IMR-90 (cell line): Measurements from ENCODE around the gene POU6F1. TPM values are rescaled to one million over a fixed set of nuclear protein-coding genes. Genes with fewer than 3 reads are reported as not detected.

Source experiments
- ATAC-seq: fragments of 200-7000 bp; cut with Tn5 transposase; 2 replicates; pipeline ENCODE4 v1.9.1; 2020; ENCODE audit warnings: low read depth, mild to moderate bottlenecking, moderate library complexity
- BruUV-seq: library from RNA; stranded (reverse); fragments of 400-500 nt; replicated peaks from 2 replicates; lab custom pipeline; 2021; lab: Mats Ljungman, UMichigan
- CTCF ChIA-PET: fragments of 300-600 bp; formaldehyde crosslinking; extraction: SDS; loops from one replicate; lab custom pipeline; 2021; ENCODE audit warnings: antibody characterized with exemption; lab: Yijun Ruan, JAX
- POLR2A ChIA-PET: fragments of 300-600 bp; sonication (Branson Sonifier 250); formaldehyde crosslinking; loops from one replicate; lab custom pipeline; 2022; ENCODE audit warnings: antibody characterized with exemption; ENCODE audit not compliant: unreplicated experiment; lab: Charles Lee
- DNase-seq: peaks from one replicate; pipeline ENCODE4 v3.0.0; 2013
- H2AFZ ChIP-seq: replicated peaks from 2 replicates; pipeline ENCODE3; 2013; ENCODE audit warnings: low read length, mild to moderate bottlenecking; ENCODE audit not compliant: poor library complexity
- H2AK5ac ChIP-seq: 2 replicates; pipeline ENCODE4 v1.6.1; 2013; ENCODE audit warnings: low read depth, low read length, inconsistent platforms
- H2AK9ac ChIP-seq: replicated peaks from 2 replicates; pipeline ENCODE3; 2013; ENCODE audit warnings: mild to moderate bottlenecking, low read depth, low read length, moderate library complexity; ENCODE audit not compliant: poor library complexity
- H2BK120ac ChIP-seq: 2 replicates; pipeline ENCODE4 v1.6.1; 2013; ENCODE audit warnings: low read depth, low read length, inconsistent platforms
- H2BK15ac ChIP-seq: 3 replicates; pipeline ENCODE4 v1.6.1; 2013; ENCODE audit warnings: low read depth, low read length, inconsistent platforms
- H2BK20ac ChIP-seq: 2 replicates; pipeline ENCODE4 v1.6.1; 2013; ENCODE audit warnings: low read depth, mild to moderate bottlenecking, inconsistent platforms, low read length, moderate library complexity
- H2BK5ac ChIP-seq: 2 replicates; pipeline ENCODE4 v1.6.1; 2013; ENCODE audit warnings: mild to moderate bottlenecking, low read depth, low read length, inconsistent platforms; ENCODE audit not compliant: poor library complexity, severe bottlenecking
- H3K14ac ChIP-seq: replicated peaks from 2 replicates; pipeline ENCODE4 v1.6.1; 2013; ENCODE audit warnings: low read depth, low read length, inconsistent platforms
- H3K18ac ChIP-seq: 2 replicates; pipeline ENCODE4 v1.6.1; 2013; ENCODE audit warnings: low read depth, low read length, control low read depth
- H3K23ac ChIP-seq: 2 replicates; pipeline ENCODE4 v1.6.1; 2013; ENCODE audit warnings: low read depth, low read length, inconsistent platforms
- H3K27ac ChIP-seq: 2 replicates; pipeline ENCODE4 v1.5.1; 2013; ENCODE audit warnings: mild to moderate bottlenecking, control low read depth, low read length; ENCODE audit not compliant: insufficient read depth
- H3K27me3 ChIP-seq: 2 replicates; pipeline ENCODE4 v1.6.1; 2013; ENCODE audit warnings: low read length; ENCODE audit not compliant: control insufficient read depth, insufficient read depth
- H3K36me3 ChIP-seq: 2 replicates; pipeline ENCODE4 v1.6.1; 2013; ENCODE audit warnings: low read length, mixed read lengths; ENCODE audit not compliant: control insufficient read depth, insufficient read depth
- H3K4ac ChIP-seq: 2 replicates; pipeline ENCODE4 v1.6.1; 2013; ENCODE audit warnings: low read depth, low read length, inconsistent platforms
- H3K4me1 ChIP-seq: 2 replicates; pipeline ENCODE4 v1.6.1; 2013; ENCODE audit warnings: low read length, mixed read lengths; ENCODE audit not compliant: control insufficient read depth, insufficient read depth
- H3K4me2 ChIP-seq: 2 replicates; pipeline ENCODE4 v1.6.1; 2013; ENCODE audit warnings: low read depth, mild to moderate bottlenecking, control low read depth, low read length, moderate library complexity
- H3K4me3 ChIP-seq: 2 replicates; pipeline ENCODE4 v1.5.1; 2013; ENCODE audit warnings: low read depth, mild to moderate bottlenecking, control low read depth, low read length, moderate library complexity; ENCODE audit not compliant: insufficient read depth
- H3K56ac ChIP-seq: 2 replicates; pipeline ENCODE4 v1.6.1; 2013; ENCODE audit warnings: low read length, inconsistent platforms; ENCODE audit not compliant: insufficient read depth; ENCODE audit errors: extremely low read depth
- H3K79me1 ChIP-seq, 2 experiments: 2 replicates each; pipeline ENCODE4 v1.6.1; 2013; ENCODE audit warnings: low read length in 2 of 2, inconsistent platforms in 1 of 2, low read depth in 1 of 2
- H3K9ac ChIP-seq: 2 replicates; pipeline ENCODE4 v1.6.1; 2013; ENCODE audit warnings: low read depth, low read length, control low read depth
- H3K9me1 ChIP-seq: 2 replicates; pipeline ENCODE4 v1.6.1; 2013; ENCODE audit warnings: low read length, inconsistent platforms; ENCODE audit not compliant: insufficient read depth
- H3K9me3 ChIP-seq: 2 replicates; pipeline ENCODE4 v1.6.1; 2013; ENCODE audit warnings: low read length; ENCODE audit not compliant: control insufficient read depth, insufficient read depth
- H4K20me1 ChIP-seq: 2 replicates; pipeline ENCODE4 v1.6.1; 2013; ENCODE audit warnings: low read length, inconsistent platforms; ENCODE audit not compliant: insufficient read depth
- H4K5ac ChIP-seq: 2 replicates; pipeline ENCODE4 v1.6.1; 2013; ENCODE audit warnings: mild to moderate bottlenecking, low read depth, low read length, control low read depth
- H4K8ac ChIP-seq, 2 experiments: 2 replicates each; pipeline ENCODE4 v1.6.1; 2013; ENCODE audit warnings: low read depth in 2 of 2, low read length in 2 of 2, control low read depth in 1 of 2, inconsistent platforms in 1 of 2
- H4K91ac ChIP-seq: 2 replicates; pipeline ENCODE4 v1.6.1; 2013; ENCODE audit warnings: low read depth, low read length, inconsistent platforms; ENCODE audit not compliant: insufficient read depth
- CEBPB ChIP-seq: IDR thresholded peaks from 2 replicates; pipeline ENCODE4 v1.6.1; 2012; ENCODE audit warnings: low read depth, low read length, improper control_type of control experiment
- CHD1 ChIP-seq: IDR thresholded peaks from 2 replicates; pipeline ENCODE4 v1.6.1; 2012; ENCODE audit warnings: low read depth, low read length, improper control_type of control experiment
- CTCF ChIP-seq: conservative IDR thresholded peaks from 2 replicates; pipeline ENCODE4 v1.5.1; 2012; ENCODE audit warnings: mild to moderate bottlenecking, low read depth, low read length, improper control_type of control experiment
- FOS ChIP-seq: fragments of 150-350 bp; IDR thresholded peaks from 2 replicates; pipeline ENCODE4 v1.6.1; 2016; ENCODE audit warnings: low read depth, low read length
- MAZ ChIP-seq: IDR thresholded peaks from 2 replicates; pipeline ENCODE4 v1.6.1; 2012; ENCODE audit warnings: low read depth, mild to moderate bottlenecking, low read length, improper control_type of control experiment, moderate library complexity, borderline replicate concordance
- MXI1 ChIP-seq: IDR thresholded peaks from 2 replicates; pipeline ENCODE4 v1.6.1; 2012; ENCODE audit warnings: low read depth, mild to moderate bottlenecking, low read length, moderate library complexity, borderline replicate concordance
- RAD21 ChIP-seq: IDR thresholded peaks from 2 replicates; pipeline ENCODE4 v1.6.1; 2012; ENCODE audit warnings: low read length, improper control_type of control experiment
- RCOR1 ChIP-seq: IDR thresholded peaks from 2 replicates; pipeline ENCODE4 v1.6.1; 2012; ENCODE audit warnings: mild to moderate bottlenecking, low read length, improper control_type of control experiment; ENCODE audit not compliant: insufficient replicate concordance
- USF2 ChIP-seq: fragments of 150-350 bp; IDR thresholded peaks from 2 replicates; pipeline ENCODE4 v1.6.1; 2017; ENCODE audit warnings: mild to moderate bottlenecking, antibody characterized with exemption, low read length, low read depth
- WGBS, 2 experiments: methylation state at CpG; one replicate each; pipeline versions ENCODE4 v1.1.5 to v1.1.7; 2013; ENCODE audit warnings: missing lambda C conversion rate in 2 of 2; ENCODE audit not compliant: insufficient read length in 1 of 2; ENCODE audit errors: extremely low coverage in 2 of 2; 5-methylcytosine and 5-hydroxymethylcytosine counted together
- dilution Hi-C: fragments of 300-500 bp; cut with HindIII; formaldehyde crosslinking; loops from one replicate; pipeline ENCODE4 v1.14.3; 2018; ENCODE audit warnings: low sequenced_read_pairs; ENCODE audit not compliant: unreplicated experiment
- in situ Hi-C: fragments of 300-500 bp; cut with MboI; formaldehyde crosslinking; loops from 3 replicates; pipeline ENCODE4 v1.14.3; 2019; ENCODE audit warnings: low sequenced_read_pairs, inconsistent platforms, mixed read lengths
- intact Hi-C: fragments of 100-400 bp; cut with micrococcal nuclease; formaldehyde crosslinking; loops from 2 replicates; pipeline ENCODE4 v1.10.0; 2022
- polyA plus RNA-seq, 3 experiments: library from polyadenylated mRNA; depleted of rRNA; stranded (reverse); fragments of >200 nt; gene quantifications; 2 replicates each; pipeline ENCODE4 v1.2.3, GENCODE V29; 2012; ENCODE audit warnings: low replicate concordance in 1 of 3
- total RNA-seq: library from RNA; depleted of rRNA; stranded (reverse); fragments of >200 nt; gene quantifications from 2 replicates; pipeline ENCODE4 v1.2.3, GENCODE V29; 2012

The POU6F1 gene
- total and polyA plus RNA-seq, 2 of the 4 experiments (the other 2 are of a cell fraction): 0.90 to 3.6 TPM

GRCh38 chr12:51197736-51198567 is 19.9 kb downstream of the POU6F1 start (continued):
- TF ChIP-seq CHD1: no peak

GRCh38 chr12:51196547-51196946 is 21.3 kb downstream of the POU6F1 start:
- ChIA-PET POLR2A (no interaction called here), CTCF (no interaction called here)
- H2BK20ac ChIP-seq: no peak overlapping the region
- no peaks in the 10 kb centered on the region for H3K4me1 ChIP-seq
- no peak overlapping the region for H2BK120ac ChIP-seq
- no peaks in the 10 kb centered on the region for H3K9me3 ChIP-seq
- BruUV-seq: no TSS peak
- H3K56ac ChIP-seq: no peak overlapping the region
- H4K8ac ChIP-seq: no peak overlapping the region
- H3K27me3 ChIP-seq: no peaks in the 10 kb centered on the region
- in situ Hi-C loops: no loop called here
- intact Hi-C loops: no loop called here
- no peak overlapping the region for H3K23ac ChIP-seq
- H3K79me1 ChIP-seq: no peaks in the 10 kb centered on the region
- H3K18ac ChIP-seq: no peak overlapping the region
- H4K91ac ChIP-seq: no peak overlapping the region
- no peak overlapping the region for H3K27ac ChIP-seq
- no peak overlapping the region for H2BK15ac ChIP-seq
- dilution Hi-C loops: no loop called here
- no peak overlapping the region for H2AK5ac ChIP-seq
- no peak for ATAC-seq
- H3K14ac ChIP-seq: no peak overlapping the region
- peaks cover 6% of the 10 kb centered on the region; the same call in 1 of the 2 replicates for H3K36me3 ChIP-seq
- TF ChIP-seq RAD21 (no peak), CTCF (no peak), RCOR1 (no peak), FOS (no peak), USF2 (no peak), MXI1 (no peak), MAZ (no peak), CEBPB (no peak)
- WGBS, 2 experiments: 75% methylated on average over 1 of the region's 9 CpGs; no CpG with 5 or more reads in 1 of the 2 experiments
- no peak overlapping the region for H3K4ac ChIP-seq
- DNase-seq: no peak
- no peak overlapping the region for H2BK5ac ChIP-seq
- no peak overlapping the region for H3K9ac ChIP-seq
- 0 out of 2 replicates have a peak, but pooled peaks cover 2% of the 10 kb centered on the region for H3K9me1 ChIP-seq
- no peak overlapping the region for H3K4me3 ChIP-seq
- H2AFZ ChIP-seq: no peak overlapping the region
- no peak overlapping the region for H2AK9ac ChIP-seq
- H4K20me1 ChIP-seq: no peaks in the 10 kb centered on the region
- no peak overlapping the region for H3K4me2 ChIP-seq
- no peak overlapping the region for H4K5ac ChIP-seq
